ENCODE measurements around the gene RNF111. TPM values are rescaled to one million over a fixed set of nuclear protein-coding genes. Genes with fewer than 3 reads are reported as not detected.

Gene RNF111
- total and polyA plus RNA-seq, 8 donors: 4.3 to 37.1 (median 11.4) TPM

DNA sequence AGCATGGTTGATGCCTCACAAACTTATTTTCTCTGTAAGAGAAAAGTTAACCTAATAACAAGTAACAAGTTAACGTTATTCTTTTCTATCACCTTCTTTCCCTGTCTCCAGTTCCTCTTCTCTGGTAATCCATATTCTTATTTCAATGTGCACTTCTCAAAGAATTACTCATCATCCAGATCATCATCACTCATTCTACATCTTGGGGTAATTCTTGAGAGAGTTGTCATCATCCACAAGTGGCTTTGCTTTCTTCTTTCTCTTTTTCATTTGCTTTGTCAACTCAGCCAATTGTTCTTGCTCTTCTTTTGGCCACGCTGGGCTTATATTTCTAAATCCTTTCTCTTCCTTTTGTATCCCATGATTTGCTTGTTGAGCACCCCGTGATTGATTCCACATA is 20.8 kb upstream of the RNF111 start:
- H3K27me3 ChIP-seq: no peaks in the 10 kb centered on the region
- no peaks in the 10 kb centered on the region for H3K4me1 ChIP-seq
- no peaks in the 10 kb centered on the region for H3K9me3 ChIP-seq
- no peak for TF ChIP-seq EP300 (IDR thresholded peaks at IDR 0.05)
- no peaks in the 10 kb centered on the region for H3K36me3 ChIP-seq
- H3K4me3 ChIP-seq: no peak overlapping the region
- DNase-seq: no peak
- intact Hi-C loops (cut with DNase I; ENCODE audit: low total_unique reads): no loop called here
- no peak overlapping the region for H3K27ac ChIP-seq
- 82 to 89% (median 84%) methylated on average over 3 of the region's 3 CpGs for WGBS, 5 donors

- intact Hi-C loops (cut with DNase I; ENCODE audit: low total_unique reads): no loop called here
Observed at GRCh38 chr15:58967479-58967878, 20.0 kb upstream of the RNF111 start.

DNA sequence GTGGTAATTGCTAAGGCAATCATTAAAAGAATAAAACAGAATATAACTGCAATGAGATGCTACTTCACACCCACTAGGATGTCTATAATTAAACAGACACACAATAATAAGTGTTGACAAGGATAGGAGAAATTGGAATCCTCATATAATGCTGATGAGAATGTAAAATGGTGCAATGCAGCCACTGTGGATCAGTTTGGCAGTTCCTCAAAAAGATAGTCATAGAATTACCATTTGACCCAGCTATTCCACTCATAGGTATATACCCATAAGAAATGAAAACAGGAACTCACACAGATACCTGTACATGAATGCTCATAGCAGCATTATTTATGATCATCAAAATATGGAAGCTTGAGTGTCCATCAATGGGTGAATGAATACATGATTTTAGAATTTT is 9.6 kb upstream of the RNF111 start:
- H3K9me3 ChIP-seq: no peaks in the 10 kb centered on the region
- TF ChIP-seq EP300 (IDR thresholded peaks at IDR 0.05) (no peak), POLR2AphosphoS5 (IDR thresholded peaks at IDR 0.05) (no peak), POLR2A (IDR thresholded peaks at IDR 0.05) (no peak)
- TF ChIP-seq, protein P1, sequence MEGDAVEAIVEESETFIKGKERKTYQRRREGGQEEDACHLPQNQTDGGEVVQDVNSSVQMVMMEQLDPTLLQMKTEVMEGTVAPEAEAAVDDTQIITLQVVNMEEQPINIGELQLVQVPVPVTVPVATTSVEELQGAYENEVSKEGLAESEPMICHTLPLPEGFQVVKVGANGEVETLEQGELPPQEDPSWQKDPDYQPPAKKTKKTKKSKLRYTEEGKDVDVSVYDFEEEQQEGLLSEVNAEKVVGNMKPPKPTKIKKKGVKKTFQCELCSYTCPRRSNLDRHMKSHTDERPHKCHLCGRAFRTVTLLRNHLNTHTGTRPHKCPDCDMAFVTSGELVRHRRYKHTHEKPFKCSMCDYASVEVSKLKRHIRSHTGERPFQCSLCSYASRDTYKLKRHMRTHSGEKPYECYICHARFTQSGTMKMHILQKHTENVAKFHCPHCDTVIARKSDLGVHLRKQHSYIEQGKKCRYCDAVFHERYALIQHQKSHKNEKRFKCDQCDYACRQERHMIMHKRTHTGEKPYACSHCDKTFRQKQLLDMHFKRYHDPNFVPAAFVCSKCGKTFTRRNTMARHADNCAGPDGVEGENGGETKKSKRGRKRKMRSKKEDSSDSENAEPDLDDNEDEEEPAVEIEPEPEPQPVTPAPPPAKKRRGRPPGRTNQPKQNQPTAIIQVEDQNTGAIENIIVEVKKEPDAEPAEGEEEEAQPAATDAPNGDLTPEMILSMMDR (IDR thresholded peaks at IDR 0.05): no peak
- H3K27ac ChIP-seq: no peak overlapping the region
- H3K4me3 ChIP-seq: no peak overlapping the region
- DNase-seq: no peak
- H3K27me3 ChIP-seq: no peaks in the 10 kb centered on the region
- peaks cover 0 to 41% (median 7%) of the 10 kb centered on the region in 4 donors for H3K4me1 ChIP-seq
- intact Hi-C loops (cut with DNase I; ENCODE audit: low total_unique reads): loop anchor here (10.0 kb wide), 1 partner anchor 517 kb away; no protein-coding TSS in a partner anchor
- no peaks in the 10 kb centered on the region for H3K36me3 ChIP-seq

More at GRCh38 chr15:58967479-58967878, 20.0 kb upstream of the RNF111 start:
- H3K27ac ChIP-seq: no peak overlapping the region
- DNase-seq: no peak
- no peaks in the 10 kb centered on the region for H3K27me3 ChIP-seq
- H3K36me3 ChIP-seq: no peaks in the 10 kb centered on the region
- H3K9me3 ChIP-seq: no peaks in the 10 kb centered on the region
- H3K4me3 ChIP-seq: no peak overlapping the region
- WGBS, 5 donors: 80 to 94% (median 85%) methylated on average over 2 of the region's 2 CpGs
- no peak for TF ChIP-seq EP300 (IDR thresholded peaks at IDR 0.05)
- no peaks in the 10 kb centered on the region for H3K4me1 ChIP-seq

DNA sequence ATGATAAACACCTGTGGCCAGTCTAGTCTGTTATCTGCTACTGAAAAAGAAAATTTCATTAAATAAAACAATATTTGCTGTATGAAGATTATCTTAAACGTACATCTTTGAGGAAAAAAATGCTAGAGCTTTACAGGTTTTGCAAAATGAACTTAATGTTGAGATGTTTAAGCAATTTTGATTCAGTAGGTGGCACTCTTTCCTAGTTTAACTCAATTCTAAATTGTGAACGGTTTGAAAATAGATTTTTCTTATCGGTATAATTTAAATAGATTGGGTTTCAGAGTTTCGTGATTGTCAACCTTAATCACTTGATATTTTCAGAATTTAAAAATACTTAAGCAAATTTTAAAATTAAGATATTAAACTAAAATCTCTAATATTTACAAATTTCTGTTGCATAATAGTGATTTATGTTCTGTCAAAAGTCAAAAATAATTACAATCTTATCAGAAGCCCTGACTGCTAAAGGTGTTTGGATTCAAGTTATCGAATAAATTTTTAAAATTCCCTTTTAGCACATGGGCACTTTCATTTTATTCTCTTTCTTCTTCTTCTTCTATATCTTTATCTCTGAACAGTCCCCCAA is 7.0 kb upstream of the RNF111 start:
- Histone ChIP-seq H3K4me3 (no peak overlapping the region), H3K27ac (no peak overlapping the region), H3K27me3 (no peaks in the 10 kb centered on the region), H3K4me1 (peaks cover 0 to 36% (median 7%) of the 10 kb centered on the region in 4 donors), H3K36me3 (no peaks in the 10 kb centered on the region), H3K9me3 (no peaks in the 10 kb centered on the region)
- 3 to 5% (median 4%) methylated on average over 5 of the region's 5 CpGs for WGBS, 5 donors
- intact Hi-C loops (cut with DNase I; ENCODE audit: low total_unique reads): no loop called here
- DNase-seq: peak in 1 of 2 donors; percentile 65
- TF ChIP-seq EP300 (IDR thresholded peaks at IDR 0.05): no peak
- no peak for TF ChIP-seq POLR2A (IDR thresholded peaks at IDR 0.05)
- TF ChIP-seq, protein P1 (IDR thresholded peaks at IDR 0.05): peak in 4 of 7 experiments; percentile 22 to 46 (median 43)

- H3K4me1 ChIP-seq: peaks cover 0 to 32% (median 7%) of the 10 kb centered on the region in 4 donors
- TF ChIP-seq EP300 (IDR thresholded peaks at IDR 0.05) (no peak), POLR2A (IDR thresholded peaks at IDR 0.05) (no peak), POLR2AphosphoS5 (IDR thresholded peaks at IDR 0.05) (no peak)
- TF ChIP-seq, protein P1 (IDR thresholded peaks at IDR 0.05): no peak
- no peak for DNase-seq
- intact Hi-C loops (cut with DNase I; ENCODE audit: low total_unique reads): no loop called here
- no peaks in the 10 kb centered on the region for H3K9me3 ChIP-seq
- H3K27me3 ChIP-seq: no peaks in the 10 kb centered on the region
- H3K4me3 ChIP-seq: no peak overlapping the region
- peak overlapping the region in 1 of 5 donors; percentile 30 for H3K27ac ChIP-seq
- H3K36me3 ChIP-seq: no peaks in the 10 kb centered on the region
- 70 to 80% (median 77%) methylated on average over 6 of the region's 6 CpGs for WGBS, 5 donors
Observed at GRCh38 chr15:58981808-58982475, 5.5 kb upstream of the RNF111 start.
